Measurements from ENCODE around the gene CDH22. TPM values are rescaled to one million over a fixed set of nuclear protein-coding genes. Genes with fewer than 3 reads are reported as not detected.
A peak's percentile ranks its signal among the peaks of the same experiment; 100 is the strongest.

CDH22 gene
- total and polyA plus RNA-seq, 10 of the 15 experiments (the other 5 are each of a cell fraction or from before 2014, with no cell fraction given), result not detected

- FAIRE-seq, result no peak
- intact Hi-C loops (cut with micrococcal nuclease; ENCODE audit: unreplicated experiment), result no loop called here
Observed at GRCh38 chr20:46342451-46343347, 34.4 kb upstream of the CDH22 start.

GRCh38 chr20:46342010-46342378, 33.7 kb upstream of the CDH22 start:
- ChIA-PET POLR2A (no interaction called here), RAD21 (ENCODE audit: unreplicated experiment) (no interaction called here), CTCF (interaction anchor here (1.0 kb wide), 1 partner anchor 65 kb away, joined by 3 read pairs; the partner anchor contains the start of gene ELMO2), SMC1A (ENCODE audit: uncharacterized antibody, unreplicated experiment) (no interaction called here)
- Histone ChIP-seq H3K36me3 (ENCODE audit: control insufficient read depth in 2 of 2, insufficient read depth in 2 of 2, low read length in 1 of 2) (no peaks in the 10 kb centered on the region), H2AFZ (ENCODE audit: control insufficient read depth, low read depth, low read length) (no peak overlapping the region), H4K20me1 (ENCODE audit: control insufficient read depth, insufficient read depth) (no peaks in the 10 kb centered on the region), H3K4me1 (ENCODE audit: control insufficient read depth, insufficient read depth, low read length) (no peaks in the 10 kb centered on the region), H3K9me3 (replicated peaks; ENCODE audit: control insufficient read depth, insufficient read depth, low read length) (no peaks in the 10 kb centered on the region), H3K27me3 (replicated peaks in 1 of 2; ENCODE audit: control insufficient read depth in 2 of 2, insufficient read depth in 2 of 2, low read length in 1 of 2) (peaks cover 0 to 3% of the 10 kb centered on the region in 2 experiments; a peak in 2 of 4 replicates), H3K4me2 (ENCODE audit: control insufficient read depth, insufficient read depth) (no peak overlapping the region), H3K79me2 (ENCODE audit: control insufficient read depth, insufficient read depth, low read length) (no peaks in the 10 kb centered on the region), H3K4me3 (no peak overlapping the region), H3K9ac (ENCODE audit: control insufficient read depth, insufficient read depth, low read length) (no peak overlapping the region), H3K27ac (ENCODE audit: control insufficient read depth, insufficient read depth) (no peak overlapping the region)
- ATAC-seq (no peak; the same call in 2 of the 3 replicates), DNase-seq (ENCODE audit: low read depth, low spot score) (no peak), FAIRE-seq (no peak)
- intact Hi-C loops (cut with micrococcal nuclease; ENCODE audit: unreplicated experiment), result no loop called here
- in situ Hi-C loops (cut with MboI), result no loop called here
- TF ChIP-seq E2F8 (IDR thresholded peaks at IDR 0.05; ENCODE audit: low read depth, partially characterized antibody) (no peak), ZNF207 (IDR thresholded peaks at IDR 0.05; ENCODE audit: borderline replicate concordance) (no peak), RFX5 (IDR thresholded peaks at IDR 0.05; ENCODE audit: low read depth, low read length) (no peak), POLR2A (IDR thresholded peaks at IDR 0.05; ENCODE audit: low read depth, low read length) (0 out of 2 replicates have a peak, but pooled peaks have one; percentile 18), ZNF592 (IDR thresholded peaks at IDR 0.05) (no peak), BRCA1 (IDR thresholded peaks at IDR 0.05; ENCODE audit: low read depth, low read length) (no peak)
- WGBS (ENCODE audit: insufficient coverage, insufficient replicate concordance, low lambda C conversion rate, missing lambda C conversion rate), result 62% methylated on average over 9 of the region's 9 CpGs
- BruUV-seq (replicated peaks), result no TSS peak

More at GRCh38 chr20:46342451-46343347, 34.4 kb upstream of the CDH22 start:
- H3K27ac ChIP-seq (ENCODE audit: control insufficient read depth, insufficient read depth), result no peak overlapping the region
- DNase-seq (ENCODE audit: low read depth, low spot score) (no peak), ATAC-seq (no peak)
- TF ChIP-seq WRNIP1 (IDR thresholded peaks at IDR 0.05; ENCODE audit: borderline replicate concordance, low read depth, low read length), result no peak
- peak; percentile 28; the same call in 1 of the 2 replicates for TF ChIP-seq POLR2A (IDR thresholded peaks at IDR 0.05; ENCODE audit: low read depth, low read length)
- ChIA-PET POLR2A (no interaction called here), SMC1A (ENCODE audit: uncharacterized antibody, unreplicated experiment) (interaction anchor here (1.5 kb wide), 1 partner anchor 9 kb away, joined by 3 read pairs; no protein-coding TSS in a partner anchor), RAD21 (ENCODE audit: unreplicated experiment) (no interaction called here), CTCF (interaction anchor here (1.0 kb wide), 2 partner anchors 37 to 64 kb away, joined by 3 read pairs; partner anchors contain the start of gene ELMO2)
- in situ Hi-C loops (cut with MboI), result no loop called here
- no TSS peak for BruUV-seq (replicated peaks)
- WGBS (ENCODE audit: insufficient coverage, insufficient replicate concordance, low lambda C conversion rate, missing lambda C conversion rate), result 23% methylated on average over 17 of the region's 17 CpGs
- no peaks in the 10 kb centered on the region for H3K9me3 ChIP-seq (replicated peaks; ENCODE audit: control insufficient read depth, insufficient read depth, low read length)
- H3K36me3 ChIP-seq (ENCODE audit: control insufficient read depth in 2 of 2, insufficient read depth in 2 of 2, low read length in 1 of 2), result no peaks in the 10 kb centered on the region
- H2AFZ ChIP-seq (ENCODE audit: control insufficient read depth, low read depth, low read length), result no peak overlapping the region
- H3K9ac ChIP-seq (ENCODE audit: control insufficient read depth, insufficient read depth, low read length), result no peak overlapping the region
- H3K4me2 ChIP-seq (ENCODE audit: control insufficient read depth, insufficient read depth), result no peak overlapping the region
- no peaks in the 10 kb centered on the region for H3K79me2 ChIP-seq (ENCODE audit: control insufficient read depth, insufficient read depth, low read length)
- peaks cover 0 to 1% of the 10 kb centered on the region in 2 experiments; a peak in 2 of 4 replicates for H3K27me3 ChIP-seq (replicated peaks in 1 of 2; ENCODE audit: control insufficient read depth in 2 of 2, insufficient read depth in 2 of 2, low read length in 1 of 2)
- H4K20me1 ChIP-seq (ENCODE audit: control insufficient read depth, insufficient read depth), result no peaks in the 10 kb centered on the region
- no peak overlapping the region for H3K4me3 ChIP-seq
- no peaks in the 10 kb centered on the region for H3K4me1 ChIP-seq (ENCODE audit: control insufficient read depth, insufficient read depth, low read length)

All from GM12878 (cell line).